A549 (cell line): ENCODE measurements around the gene MCU. TPM values are rescaled to one million over a fixed set of nuclear protein-coding genes. Genes with fewer than 3 reads are reported as not detected.
"Not testable (repeated sequence)": the region's sequence is repeated elsewhere in the genome, so short reads cannot be mapped to it uniquely, and the experiment has no call there.

Source experiments
- ATAC-seq, 2 experiments: fragments of 200-7000 bp in 1 of 2; fragments of >200 bp in 1 of 2; cut with Nextera tagmentation in 1 of 2; cut with Tn5 transposase in 1 of 2; 3 replicates each; pipeline versions ENCODE4 v1.8.0 to v1.9.1; 2018 to 2020; ENCODE audit warnings: mild to moderate bottlenecking in 1 of 2, moderate library complexity in 1 of 2
- CTCF ChIA-PET: fragments of 300-600 bp; sonication (Branson Sonifier 250); formaldehyde crosslinking; extraction: SDS; loops from one replicate; lab custom pipeline; 2021; ENCODE audit warnings: antibody characterized with exemption, inconsistent platforms; lab: Yijun Ruan, JAX
- POLR2A ChIA-PET: fragments of 350-600 bp; formaldehyde crosslinking; extraction: SDS; loops from one replicate; lab custom pipeline; 2021; ENCODE audit warnings: antibody characterized with exemption, inconsistent platforms; lab: Yijun Ruan, JAX
- DNase-seq, 2 experiments: peaks; one replicate each; pipeline versions ENCODE4 v3.0.0 to v3.0.0-alpha.2; 2011 to 2016; ENCODE audit warnings: low read depth in 1 of 2, low spot score in 1 of 2
- FAIRE-seq: peaks from 2 replicates; lab custom pipeline; 2011; peaks lifted over from hg19 to GRCh38; lab: Jason Lieb, UNC
- H3K27ac ChIP-seq, 2 experiments: fragments of >200 bp; sonication (Bioruptor Twin); formaldehyde crosslinking; 3 replicates each; pipeline ENCODE4 v1.5.1; 2016 to 2017
- H3K4me1 ChIP-seq: fragments of >200 bp; sonication (Bioruptor Twin); formaldehyde crosslinking; 3 replicates; pipeline ENCODE4 v1.6.1; 2016
- H3K4me2 ChIP-seq: fragments of >200 bp; sonication (Bioruptor Twin); formaldehyde crosslinking; 3 replicates; pipeline ENCODE4 v1.6.1; 2016
- H3K4me3 ChIP-seq: fragments of >200 bp; sonication (Bioruptor Twin); formaldehyde crosslinking; 3 replicates; pipeline ENCODE4 v1.5.1; 2016
- H3K9me3 ChIP-seq: fragments of >200 bp; sonication (Bioruptor Twin); formaldehyde crosslinking; 3 replicates; pipeline ENCODE4 v1.6.1; 2016
- EHF ChIP-seq: fragments of 250-450 bp; sonication (Bioruptor Pico); IDR thresholded peaks from 2 replicates; pipeline ENCODE4 v1.5.0; 2020; ENCODE audit warnings: mild to moderate bottlenecking
- EP300 ChIP-seq, 2 experiments: fragments of >200 bp; sonication (Bioruptor Twin); formaldehyde crosslinking; IDR thresholded peaks; 2 replicates in 1 of 2; 3 replicates in 1 of 2; pipeline ENCODE4 v1.6.1; 2016 to 2017
- FOXS1 ChIP-seq: fragments of 250-450 bp; sonication (Bioruptor Pico); IDR thresholded peaks from 2 replicates; pipeline ENCODE4 v1.5.0; 2020; ENCODE audit warnings: mild to moderate bottlenecking, moderate library complexity
- HES2 ChIP-seq: fragments of >200 bp; sonication (Bioruptor Twin); formaldehyde crosslinking; IDR thresholded peaks from 2 replicates; pipeline ENCODE4 v1.6.1; 2016
- HOXB13 ChIP-seq: fragments of 250-450 bp; sonication (Bioruptor Pico); IDR thresholded peaks from 2 replicates; pipeline ENCODE4 v1.5.0; 2020; ENCODE audit warnings: low read depth, mild to moderate bottlenecking, moderate library complexity
- JUN ChIP-seq, 2 experiments: fragments of >200 bp; sonication (Bioruptor Twin); formaldehyde crosslinking; IDR thresholded peaks; 2 replicates in 1 of 2; 3 replicates in 1 of 2; pipeline ENCODE4 v1.6.1; 2016 to 2017
- KDM1A ChIP-seq: fragments of 200-600 bp; sonication (generic); IDR thresholded peaks from 2 replicates; pipeline ENCODE4 v1.6.1; 2016; ENCODE audit warnings: low read depth, mild to moderate bottlenecking
- KDM5A ChIP-seq: fragments of 200-600 bp; sonication (generic); IDR thresholded peaks from 2 replicates; pipeline ENCODE4 v1.6.1; 2016; ENCODE audit warnings: antibody characterized with exemption, mild to moderate bottlenecking
- MAZ ChIP-seq: fragments of 150-350 bp; IDR thresholded peaks from 2 replicates; pipeline ENCODE4 v1.6.1; 2014; ENCODE audit warnings: antibody characterized with exemption, low read depth, low read length, borderline replicate concordance
- NFE2L2 ChIP-seq: fragments of 150-350 bp; conservative IDR thresholded peaks from 2 replicates; pipeline ENCODE4 v1.6.1; 2014; ENCODE audit warnings: low read length
- NR3C1 ChIP-seq: fragments of >200 bp; sonication (Bioruptor Twin); formaldehyde crosslinking; IDR thresholded peaks from 3 replicates; pipeline ENCODE4 v1.6.1; 2017
- PBX3 ChIP-seq: IDR thresholded peaks from 2 replicates; pipeline ENCODE4 v1.6.1; 2012
- RAD21 ChIP-seq, 2 experiments: fragments of >200 bp in 1 of 2; sonication (Bioruptor Twin) in 1 of 2; formaldehyde crosslinking in 1 of 2; IDR thresholded peaks in 1 of 2; conservative IDR thresholded peaks in 1 of 2; 2 replicates in 1 of 2; 3 replicates in 1 of 2; pipeline ENCODE4 v1.6.1; 2012 to 2018; ENCODE audit warnings: inconsistent platforms in 1 of 2
- RCOR1 ChIP-seq: fragments of 150-350 bp; IDR thresholded peaks from 2 replicates; pipeline ENCODE4 v1.6.1; 2014; ENCODE audit warnings: antibody characterized with exemption, low read length, low read depth
- RFX5 ChIP-seq: fragments of 450-650 bp; IDR thresholded peaks from 2 replicates; pipeline ENCODE4 v1.7.1; 2014; ENCODE audit warnings: antibody characterized with exemption, mild to moderate bottlenecking, moderate library complexity
- RNF2 ChIP-seq: fragments of 200-600 bp; sonication (generic); IDR thresholded peaks from 2 replicates; pipeline ENCODE4 v1.6.1; 2016; ENCODE audit warnings: low read depth, mild to moderate bottlenecking, antibody characterized with exemption, moderate library complexity, borderline replicate concordance
- TFCP2L1 ChIP-seq: fragments of 250-450 bp; sonication (Bioruptor Pico); IDR thresholded peaks from 2 replicates; pipeline ENCODE4 v1.5.0; 2021; ENCODE audit warnings: mild to moderate bottlenecking
- ZFP36 ChIP-seq: fragments of 450-650 bp; IDR thresholded peaks from 2 replicates; pipeline ENCODE4 v1.6.1; 2014; ENCODE audit warnings: borderline replicate concordance; ENCODE audit not compliant: partially characterized antibody
- WGBS: methylation state at CpG from one replicate; pipeline ENCODE4 v1.1.6; 2017; ENCODE audit errors: missing lambda C conversion rate; 5-methylcytosine and 5-hydroxymethylcytosine counted together
- polyA plus RNA-seq, 4 experiments: library from polyadenylated mRNA; depleted of rRNA in 3 of 4; stranded (reverse); fragments of >200 nt; fragmentation: RNase III in 1 of 4; extraction: RNeasy Plus Mini Kit Qiagen cat#74134 plus additional on column Dnase treatment in 1 of 4; gene quantifications; 2 replicates in 3 of 4; 3 replicates in 1 of 4; pipeline ENCODE4 v1.2.3, GENCODE V29; 2011 to 2017
- TF ChIP-seq, protein P1 (sequence below): fragments of 150-350 bp; IDR thresholded peaks from 2 replicates; pipeline ENCODE4 v1.6.1; 2014; ENCODE audit warnings: low read depth, mild to moderate bottlenecking, low read length
- TF ChIP-seq, protein P2 (sequence below): IDR thresholded peaks from 2 replicates; pipeline ENCODE4 v1.6.1; 2012

The MCU gene
- polyA plus RNA-seq, 2 of the 4 experiments (the other 2 are of a cell fraction), result 44.0 to 221 TPM

DNA sequence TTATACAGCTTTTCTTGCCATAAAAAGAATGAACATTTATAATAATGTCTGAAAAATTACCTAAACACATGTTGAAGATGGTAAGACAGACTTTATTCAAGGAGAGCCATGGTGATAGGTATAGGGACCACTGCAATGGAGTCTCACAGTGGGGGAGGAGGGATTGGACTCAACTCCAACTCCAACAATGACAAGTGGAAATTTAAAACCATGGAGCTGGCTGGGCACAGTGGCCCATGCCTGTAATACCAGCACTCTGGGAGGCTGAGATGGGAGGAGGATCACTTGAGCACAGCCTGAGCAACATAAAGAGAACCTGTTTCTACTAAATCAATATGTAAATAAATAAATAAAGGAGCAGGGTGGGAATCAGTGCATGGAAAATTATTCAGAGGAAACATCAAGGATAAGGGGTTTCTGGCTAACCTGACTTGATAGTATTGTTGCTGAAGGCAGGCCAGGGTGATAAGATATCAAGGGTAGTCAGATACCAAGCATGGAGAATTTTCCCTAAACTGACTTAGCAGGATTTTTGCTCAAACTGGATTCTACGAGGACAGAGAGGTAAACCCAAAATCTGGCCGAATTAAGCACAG, 46.6 kb upstream of the MCU start:
- no peak overlapping the region for H3K4me3 ChIP-seq
- ChIA-PET CTCF (interaction anchor here (1.1 to 2.1 kb wide), 4 partner anchors 13 to 48 kb away, joined by 3 to 6 read pairs (median 3); no protein-coding TSS in a partner anchor), POLR2A (no interaction called here)
- H3K4me2 ChIP-seq, result no peak overlapping the region
- no peak for DNase-seq
- FAIRE-seq, result no peak
- no peak overlapping the region for H3K27ac ChIP-seq
- H3K4me1 ChIP-seq, result peaks cover 11% of the 10 kb centered on the region; the same call in 2 of the 3 replicates
- H3K9me3 ChIP-seq, result no peaks in the 10 kb centered on the region
- WGBS, result 49% methylated on average over 2 of the region's 2 CpGs
- ATAC-seq, result no peak
- TF ChIP-seq MAZ (no peak), RCOR1 (no peak), EHF (CRISPR knock-in tag) (no peak), NR3C1 (no peak), HOXB13 (CRISPR knock-in tag) (no peak), RNF2 (no peak), HES2 (no peak), KDM5A (no peak), KDM1A (no peak), PBX3 (no peak), RFX5 (no peak), ZFP36 (no peak), FOXS1 (CRISPR knock-in tag) (no peak), RAD21 (conservative IDR thresholded peaks at IDR 0.05 in 1 of 2, IDR thresholded peaks at IDR 0.05 in 1 of 2) (no peak), JUN (IDR thresholded peaks at IDR 0.05) (no peak)
- TF ChIP-seq, protein P1, sequence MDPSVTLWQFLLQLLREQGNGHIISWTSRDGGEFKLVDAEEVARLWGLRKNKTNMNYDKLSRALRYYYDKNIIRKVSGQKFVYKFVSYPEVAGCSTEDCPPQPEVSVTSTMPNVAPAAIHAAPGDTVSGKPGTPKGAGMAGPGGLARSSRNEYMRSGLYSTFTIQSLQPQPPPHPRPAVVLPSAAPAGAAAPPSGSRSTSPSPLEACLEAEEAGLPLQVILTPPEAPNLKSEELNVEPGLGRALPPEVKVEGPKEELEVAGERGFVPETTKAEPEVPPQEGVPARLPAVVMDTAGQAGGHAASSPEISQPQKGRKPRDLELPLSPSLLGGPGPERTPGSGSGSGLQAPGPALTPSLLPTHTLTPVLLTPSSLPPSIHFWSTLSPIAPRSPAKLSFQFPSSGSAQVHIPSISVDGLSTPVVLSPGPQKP, result no peak

GRCh38 chr10:72646971-72647370, 45.0 kb upstream of the MCU start:
- H3K9me3 ChIP-seq, H3K4me3 ChIP-seq, CTCF ChIA-PET, ATAC-seq, FAIRE-seq, H3K27ac ChIP-seq, DNase-seq, H3K4me2 ChIP-seq: not testable (repeated sequence)
- H3K4me1 ChIP-seq, result peaks cover 11% of the 10 kb centered on the region; the same call in 2 of the 3 replicates
- 92% methylated on average over 3 of the region's 3 CpGs for WGBS
- POLR2A ChIA-PET, result interaction anchor here (0.6 kb wide), 1 partner anchor 197 kb away, joined by 5 read pairs; no protein-coding TSS in a partner anchor

GRCh38 chr10:72648301-72648700, 43.6 kb upstream of the MCU start:
- TF ChIP-seq TFCP2L1, result no peak
- no peak for TF ChIP-seq MAZ
- TF ChIP-seq, protein P1, result no peak
- no peak for TF ChIP-seq NFE2L2
- no peak for TF ChIP-seq EP300 (IDR thresholded peaks at IDR 0.05)
- TF ChIP-seq, protein P2, sequence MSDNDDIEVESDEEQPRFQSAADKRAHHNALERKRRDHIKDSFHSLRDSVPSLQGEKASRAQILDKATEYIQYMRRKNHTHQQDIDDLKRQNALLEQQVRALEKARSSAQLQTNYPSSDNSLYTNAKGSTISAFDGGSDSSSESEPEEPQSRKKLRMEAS, result no peak
- no peaks in the 10 kb centered on the region for H3K9me3 ChIP-seq
- no peak for DNase-seq
- no peak overlapping the region for H3K4me3 ChIP-seq
- peaks cover 11% of the 10 kb centered on the region; the same call in 2 of the 3 replicates for H3K4me1 ChIP-seq
- ChIA-PET POLR2A (interaction anchor here (0.6 kb wide), 1 partner anchor 10 kb away, joined by 3 read pairs; no protein-coding TSS in a partner anchor), CTCF (no interaction called here)
- WGBS, result 97% methylated on average over 1 of the region's 1 CpG
- H3K27ac ChIP-seq, result peak overlapping the region in 1 of 2 experiments; percentile 29; a peak in 1 of 6 replicates
- ATAC-seq, result no peak
- FAIRE-seq, result no peak
- 0 out of 3 replicates have a peak overlapping the region, but pooled peaks have one; percentile 24 for H3K4me2 ChIP-seq
